Renal cortical epithelial cell (primary cell): ENCODE measurements around the gene COMMD4. TPM values are rescaled to one million over a fixed set of nuclear protein-coding genes. Genes with fewer than 3 reads are reported as not detected.
"Not testable (repeated sequence)": the region's sequence is repeated elsewhere in the genome, so short reads cannot be mapped to it uniquely, and the experiment has no call there.

Experiments
- DNase-seq: peaks from one replicate; pipeline ENCODE4 v3.0.0-alpha.2; 2011; ENCODE audit warnings: low read depth
- total RNA-seq: library from RNA; depleted of rRNA; stranded (reverse); fragments of >200 nt; gene quantifications from 2 replicates; pipeline ENCODE4 v1.2.3, GENCODE V29; 2014

Gene COMMD4
- total RNA-seq, 1 donor from 2014 or later: 42.1 TPM

DNA sequence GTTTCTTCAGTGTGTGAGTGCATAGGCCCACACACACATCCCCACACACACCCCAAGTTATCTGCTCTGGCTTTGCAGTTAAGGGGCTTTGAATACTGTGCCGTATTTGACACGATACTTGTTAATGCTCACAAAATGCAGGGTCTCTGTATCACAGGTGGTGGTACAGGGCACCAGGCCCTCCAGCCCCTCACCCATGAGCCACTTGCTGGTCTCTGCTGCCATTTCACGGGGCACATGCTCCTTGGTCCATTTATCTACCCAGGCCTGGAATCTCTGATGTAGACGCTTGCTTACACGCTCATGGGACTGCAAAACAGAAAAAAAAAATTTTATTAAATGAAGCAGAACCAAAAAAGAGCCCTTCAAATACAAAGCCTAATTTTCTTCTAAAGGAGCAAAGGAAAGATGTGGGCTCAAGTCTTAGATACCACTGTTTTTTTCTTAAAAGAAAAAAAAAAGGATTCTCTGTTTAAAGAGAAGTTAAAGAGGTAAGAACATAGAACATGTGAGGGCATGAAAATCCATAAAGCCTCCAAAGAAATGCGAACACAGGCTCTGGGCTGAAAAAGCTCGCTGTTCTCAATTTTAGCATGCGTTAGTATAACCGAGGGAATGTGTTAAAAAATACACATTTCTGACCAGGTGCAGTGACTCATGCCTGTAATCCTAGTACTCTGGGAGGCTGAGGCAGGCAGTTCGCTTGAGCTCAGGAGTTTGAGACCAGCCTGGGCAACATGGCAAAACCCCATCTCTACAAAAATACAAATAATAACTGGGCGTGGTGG is 36.2 kb downstream of the COMMD4 start:
- no peak for DNase-seq

DNA sequence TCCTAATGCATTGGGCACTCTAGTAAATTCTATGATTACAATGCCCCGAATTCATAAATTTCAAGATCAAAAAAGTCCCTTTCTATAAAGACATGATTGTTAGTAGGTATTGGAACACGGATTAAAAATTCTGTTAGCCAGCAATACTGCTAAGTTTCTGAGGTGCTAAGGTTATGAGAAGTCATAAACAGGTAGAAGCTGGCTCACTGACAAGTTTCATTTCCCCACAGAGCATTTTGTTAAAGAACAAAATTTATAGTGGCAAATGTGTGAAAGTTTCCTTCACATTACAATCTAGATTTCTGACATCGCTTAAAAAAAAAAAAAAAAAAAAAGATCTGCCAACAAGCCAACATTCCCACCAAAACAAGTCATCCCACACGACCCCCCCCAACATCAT is 44.9 kb downstream of the COMMD4 start:
- DNase-seq: no peak

DNA sequence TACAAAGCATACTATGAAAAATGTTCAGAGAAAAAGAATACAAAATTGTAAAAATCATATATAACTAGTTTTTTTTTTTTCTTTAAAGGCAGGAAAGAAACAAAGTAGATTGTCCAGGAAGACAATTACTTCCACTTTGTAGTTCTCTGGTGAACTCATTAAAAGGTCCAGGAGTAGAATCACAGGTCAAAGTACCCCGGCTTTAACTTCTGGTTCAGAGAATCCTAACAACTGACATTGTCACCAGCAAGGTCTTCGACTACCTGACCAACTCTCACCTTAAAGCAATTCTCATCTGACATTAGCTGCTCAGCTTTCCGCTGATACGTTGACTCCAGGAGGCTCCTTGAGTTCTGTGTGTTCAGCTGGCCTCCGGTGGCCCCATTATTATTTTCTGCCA is 48.1 kb downstream of the COMMD4 start:
- not testable (repeated sequence) for DNase-seq

Other genes starting within 250 kb of the COMMD4 start
- gene C15orf39, start 134.2 kb upstream of the COMMD4 start, total RNA-seq: 1.4 and 8.3 TPM in 2 replicates
- not detected in 2 replicates for gene GOLGA6C, start 77.7 kb upstream of the COMMD4 start, total RNA-seq
- gene GOLGA6D, start 53.2 kb upstream of the COMMD4 start, total RNA-seq: not detected in 2 replicates
- gene NEIL1, start 11.0 kb downstream of the COMMD4 start, total RNA-seq: 12.7 and 18.2 TPM in 2 replicates
- 38.0 and 66.6 TPM in 2 replicates for gene MAN2C1, start 32.5 kb downstream of the COMMD4 start, total RNA-seq
- gene SIN3A, start 115.6 kb downstream of the COMMD4 start, total RNA-seq: 18.8 and 66.0 TPM in 2 replicates
- gene PTPN9, start 243.3 kb downstream of the COMMD4 start, total RNA-seq: 28.5 and 37.0 TPM in 2 replicates